Calu3 (cell line): ENCODE results near the gene SLC39A11. TPM values are rescaled to one million over a fixed set of nuclear protein-coding genes. Genes with fewer than 3 reads are reported as not detected.
A peak's percentile ranks its signal among the peaks of the same experiment; 100 is the strongest.
"Not testable (repeated sequence)": the region's sequence is repeated elsewhere in the genome, so short reads cannot be mapped to it uniquely, and the experiment has no call there.

Experiments
- BruUV-seq: library from RNA; stranded (reverse); fragments of 400-500 nt; replicated peaks from 2 replicates; lab custom pipeline; 2021; lab: Mats Ljungman, UMichigan
- CTCF ChIA-PET: fragments of 300-600 bp; sonication (Branson Sonifier 250); formaldehyde crosslinking; loops from one replicate; lab custom pipeline; 2022; ENCODE audit warnings: antibody characterized with exemption; lab: Charles Lee
- DNase-seq: peaks from one replicate; pipeline ENCODE4 v3.0.0; 2022
- H3K27ac Mint-ChIP-seq: one replicate; pipeline ENCODE4 v1.8.0; 2022; ENCODE audit warnings: mixed read lengths; ENCODE audit not compliant: unreplicated experiment
- H3K27me3 Mint-ChIP-seq: one replicate; pipeline ENCODE4 v1.8.0; 2022; ENCODE audit warnings: mixed read lengths; ENCODE audit not compliant: unreplicated experiment
- H3K36me3 Mint-ChIP-seq: one replicate; pipeline ENCODE4 v1.8.0; 2022; ENCODE audit warnings: mild to moderate bottlenecking, moderate library complexity, mixed read lengths; ENCODE audit not compliant: insufficient read depth, unreplicated experiment
- H3K4me1 Mint-ChIP-seq: one replicate; pipeline ENCODE4 v1.8.0; 2022; ENCODE audit warnings: mild to moderate bottlenecking, low read depth, mixed read lengths; ENCODE audit not compliant: unreplicated experiment
- H3K4me3 Mint-ChIP-seq: one replicate; pipeline ENCODE4 v1.8.0; 2022; ENCODE audit warnings: mild to moderate bottlenecking, low read depth, moderate library complexity, mixed read lengths; ENCODE audit not compliant: unreplicated experiment
- H3K9me3 Mint-ChIP-seq: one replicate; pipeline ENCODE4 v1.8.0; 2022; ENCODE audit warnings: low read depth, mixed read lengths; ENCODE audit not compliant: unreplicated experiment
- CTCF ChIP-seq: fragments of 200-600 bp; IDR thresholded peaks from one replicate; pipeline ENCODE4 v1.8.0; 2022; ENCODE audit warnings: antibody characterized with exemption; ENCODE audit not compliant: unreplicated experiment
- intact Hi-C: fragments of 100-400 bp; cut with micrococcal nuclease; formaldehyde crosslinking; loops from one replicate; pipeline ENCODE4 v1.10.0; 2022; ENCODE audit not compliant: unreplicated experiment
- total RNA-seq: library from RNA; stranded (reverse); gene quantifications from 2 replicates; pipeline ENCODE4 v1.2.3, GENCODE V29; 2022

SLC39A11 gene
- total RNA-seq, 1 experiment from 2014 or later = 60.3 TPM

DNA sequence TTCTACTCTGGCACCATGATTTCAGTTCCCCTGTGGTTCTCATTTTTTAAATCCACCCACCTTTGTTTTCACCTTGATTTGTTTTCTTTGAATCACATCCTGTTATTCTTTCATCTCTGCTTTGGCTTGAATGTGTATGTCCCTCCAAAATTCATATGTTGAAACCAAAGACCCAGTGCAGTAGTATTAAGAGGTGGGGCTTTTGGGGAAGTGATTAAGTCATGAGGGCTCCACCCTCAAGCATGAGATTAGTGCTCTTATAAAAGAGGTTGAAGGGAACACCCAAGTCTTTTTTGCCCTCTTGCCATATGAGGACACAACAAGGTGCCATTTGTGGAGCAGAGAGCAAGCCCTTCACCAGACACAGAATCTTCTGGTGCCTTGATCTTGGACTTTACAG is 382.3 kb downstream of the SLC39A11 start:
- Mint-ChIP-seq H3K4me1 (peaks cover 44% of the 10 kb centered on the region), H3K9me3 (peaks cover 19% of the 10 kb centered on the region), H3K36me3 (peaks cover 31% of the 10 kb centered on the region), H3K4me3 (peak overlapping the region; percentile 5), H3K27me3 (no peaks in the 10 kb centered on the region), H3K27ac (peak overlapping the region; percentile 67)
- no peak for DNase-seq
- no TSS peak for BruUV-seq
- TF ChIP-seq CTCF = no peak
- CTCF ChIA-PET = interaction anchor here (1.0 kb wide), 1 partner anchor 107 kb away, joined by 3 read pairs; no protein-coding TSS in a partner anchor
- intact Hi-C loops = loop anchor here (10.0 kb wide), 1 partner anchor 125 kb away; no protein-coding TSS in a partner anchor

- BruUV-seq, intact Hi-C loops, H3K27me3 Mint-ChIP-seq, CTCF ChIA-PET, H3K4me3 Mint-ChIP-seq, DNase-seq: not testable (repeated sequence)
- peaks cover 23% of the 10 kb centered on the region for H3K36me3 Mint-ChIP-seq
- peaks cover 19% of the 10 kb centered on the region for H3K9me3 Mint-ChIP-seq
- H3K27ac Mint-ChIP-seq = peak overlapping the region; percentile 1
- H3K4me1 Mint-ChIP-seq = peaks cover 34% of the 10 kb centered on the region
These were observed 383.8 kb downstream of the SLC39A11 start for GRCh38 chr17:72708682-72709081.

GRCh38 chr17:72707881-72708280 is 384.6 kb downstream of the SLC39A11 start:
- Mint-ChIP-seq H3K9me3 (peaks cover 16% of the 10 kb centered on the region), H3K27me3 (no peaks in the 10 kb centered on the region), H3K4me1 (peaks cover 31% of the 10 kb centered on the region), H3K4me3 (no peak overlapping the region), H3K27ac (peak overlapping the region; percentile 1), H3K36me3 (peaks cover 18% of the 10 kb centered on the region)
- intact Hi-C loops = no loop called here
- TF ChIP-seq CTCF = no peak
- CTCF ChIA-PET = no interaction called here
- no peak for DNase-seq
- no TSS peak for BruUV-seq

DNA sequence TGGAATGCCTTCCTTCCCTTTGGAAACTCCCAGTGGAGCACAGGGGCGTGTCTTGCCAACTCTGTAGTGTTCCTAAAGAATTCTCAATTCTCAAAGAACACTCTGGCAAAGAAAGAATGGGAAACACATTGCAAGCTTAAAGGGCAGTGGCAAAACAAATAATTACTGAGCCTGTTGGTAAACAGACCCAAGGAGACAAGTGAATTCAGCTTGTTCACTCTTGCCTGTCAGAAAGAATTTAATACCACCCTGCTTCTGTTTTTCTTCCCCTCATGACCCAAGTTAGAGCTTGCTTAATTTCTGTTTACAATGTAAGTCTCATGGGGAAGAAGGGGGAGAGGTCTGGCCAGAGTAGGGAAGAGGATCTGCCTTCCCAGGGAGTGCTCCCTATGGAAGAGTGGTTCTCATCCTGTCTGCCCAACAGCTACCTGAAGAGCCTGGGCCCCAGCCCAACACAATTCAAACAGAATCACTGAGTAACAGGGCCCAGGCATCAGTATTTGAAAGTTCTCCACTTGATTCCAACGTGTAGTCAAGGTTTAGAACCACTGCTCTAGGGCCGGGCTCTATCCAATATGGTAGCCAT is 386.0 kb downstream of the SLC39A11 start:
- Mint-ChIP-seq H3K27ac (no peak overlapping the region), H3K9me3 (peaks cover 16% of the 10 kb centered on the region), H3K4me3 (no peak overlapping the region), H3K36me3 (peaks cover 13% of the 10 kb centered on the region), H3K27me3 (no peaks in the 10 kb centered on the region), H3K4me1 (peaks cover 35% of the 10 kb centered on the region)
- no TSS peak for BruUV-seq
- intact Hi-C loops = no loop called here
- CTCF ChIA-PET = no interaction called here
- DNase-seq = no peak
- TF ChIP-seq CTCF = no peak

GRCh38 chr17:72705905-72706395 is 386.5 kb downstream of the SLC39A11 start:
- Mint-ChIP-seq H3K27me3 (no peaks in the 10 kb centered on the region), H3K4me3 (no peak overlapping the region), H3K9me3 (peaks cover 13% of the 10 kb centered on the region), H3K27ac (no peak overlapping the region), H3K4me1 (peaks cover 31% of the 10 kb centered on the region), H3K36me3 (peaks cover 11% of the 10 kb centered on the region)
- DNase-seq = no peak
- intact Hi-C loops = no loop called here
- BruUV-seq = no TSS peak
- no peak for TF ChIP-seq CTCF
- CTCF ChIA-PET = no interaction called here
